HepG2 (cell line): ENCODE results near the gene GRHPR. TPM values are rescaled to one million over a fixed set of nuclear protein-coding genes. Genes with fewer than 3 reads are reported as not detected.
A peak's percentile ranks its signal among the peaks of the same experiment; 100 is the strongest.

Source experiments
- ADNP ChIP-seq: sonication (generic); formaldehyde crosslinking; IDR thresholded peaks from 2 replicates; pipeline ENCODE4 v1.4.0; 2020; ENCODE audit warnings: missing genetic modification reagents
- CBFB ChIP-seq: sonication (generic); formaldehyde crosslinking; IDR thresholded peaks from 2 replicates; pipeline ENCODE4 v1.4.0; 2020; ENCODE audit warnings: missing genetic modification reagents
- DNMT1 ChIP-seq: sonication (generic); formaldehyde crosslinking; IDR thresholded peaks from 2 replicates; pipeline ENCODE4 v1.5.1; 2020; ENCODE audit warnings: mild to moderate bottlenecking, missing genetic modification reagents
- ETV6 ChIP-seq: sonication (generic); formaldehyde crosslinking; conservative IDR thresholded peaks from 2 replicates; pipeline ENCODE4 v1.4.0; 2020; ENCODE audit warnings: missing genetic modification reagents
- GABPA ChIP-seq, 2 experiments: IDR thresholded peaks; 2 replicates each; pipeline ENCODE4 v1.6.1; 2011 to 2016; ENCODE audit warnings: low read depth in 2 of 2, low read length in 1 of 2, missing biosample characterization in 1 of 2, missing genetic modification characterization in 1 of 2
- IKZF1 ChIP-seq: fragments of 450-650 bp; IDR thresholded peaks from 2 replicates; pipeline ENCODE4 v1.7.1; 2016
- KDM2A ChIP-seq: sonication (generic); formaldehyde crosslinking; IDR thresholded peaks from 2 replicates; pipeline ENCODE4 v1.4.0; 2020; ENCODE audit warnings: low read depth, missing genetic modification reagents, borderline replicate concordance
- KLF12 ChIP-seq: sonication (generic); formaldehyde crosslinking; IDR thresholded peaks from 2 replicates; pipeline ENCODE4 v1.4.0; 2020; ENCODE audit warnings: missing genetic modification reagents, borderline replicate concordance
- MATR3 ChIP-seq: sonication (generic); formaldehyde crosslinking; IDR thresholded peaks from 2 replicates; pipeline ENCODE4 v1.4.0; 2020; ENCODE audit warnings: missing genetic modification reagents
- PAX8 ChIP-seq: sonication (generic); formaldehyde crosslinking; IDR thresholded peaks from 2 replicates; pipeline ENCODE4 v1.8.0; 2022; ENCODE audit warnings: mild to moderate bottlenecking, missing genetic modification reagents, borderline replicate concordance
- RBM22 ChIP-seq: fragments of 200-400 bp; formaldehyde crosslinking; optimal IDR thresholded peaks from 2 replicates; pipeline ENCODE3; 2017; ENCODE audit warnings: mild to moderate bottlenecking, low read length, moderate library complexity
- TARDBP ChIP-seq: sonication (generic); formaldehyde crosslinking; IDR thresholded peaks from 2 replicates; pipeline ENCODE4 v1.8.0; 2022; ENCODE audit warnings: mild to moderate bottlenecking, missing genetic modification reagents
- ZNF224 ChIP-seq: sonication (generic); formaldehyde crosslinking; IDR thresholded peaks from 2 replicates; pipeline ENCODE4 v1.5.0; 2020; ENCODE audit warnings: mild to moderate bottlenecking, missing genetic modification reagents
- ZNF326 ChIP-seq: sonication (generic); formaldehyde crosslinking; IDR thresholded peaks from 2 replicates; pipeline ENCODE4 v1.4.0; 2020; ENCODE audit warnings: missing genetic modification reagents, borderline replicate concordance
- polyA plus RNA-seq, 8 experiments: library from polyadenylated mRNA; depleted of rRNA in 3 of 8; stranded (reverse) in 7 of 8; unstranded in 1 of 8; fragments of >200 nt; fragmentation: Illumina TruSeq in 4 of 8; extraction: Trizol in 4 of 8; gene quantifications; 2 replicates each; pipeline versions ENCODE4 v1.2.1 to v1.2.3, GENCODE V29; 2011 to 2016; ENCODE audit warnings: low read depth in 4 of 8, missing spikeins in 1 of 8, mixed read lengths in 1 of 8; ENCODE audit not compliant: insufficient read depth in 1 of 8
- total RNA-seq, 5 experiments: library from RNA; depleted of rRNA; stranded (reverse); fragments of >200 nt; fragmentation: Illumina TruSeq; extraction: Trizol; gene quantifications; 2 replicates each; pipeline ENCODE4 v1.2.3, GENCODE V29; 2016; ENCODE audit warnings: low read depth in 1 of 5
- TF ChIP-seq, protein P1 (sequence below): sonication (generic); formaldehyde crosslinking; IDR thresholded peaks from 2 replicates; pipeline ENCODE4 v1.4.0; 2020; ENCODE audit warnings: mild to moderate bottlenecking, missing genetic modification reagents
- TF ChIP-seq, protein P2 (sequence below): sonication (generic); formaldehyde crosslinking; IDR thresholded peaks from 2 replicates; pipeline ENCODE4 v1.8.1; 2023; ENCODE audit warnings: mild to moderate bottlenecking, missing genetic modification reagents
- TF ChIP-seq, protein P3 (sequence below): sonication (generic); formaldehyde crosslinking; IDR thresholded peaks from 2 replicates; pipeline ENCODE4 v1.4.0; 2020; ENCODE audit warnings: mild to moderate bottlenecking, missing genetic modification reagents
- TF ChIP-seq, protein P4 (sequence below): sonication (generic); formaldehyde crosslinking; IDR thresholded peaks from 2 replicates; pipeline ENCODE4 v1.4.0; 2020; ENCODE audit warnings: mild to moderate bottlenecking, low read depth, missing genetic modification reagents
- TF ChIP-seq, protein P5 (sequence below): sonication (generic); formaldehyde crosslinking; conservative IDR thresholded peaks from 2 replicates; pipeline ENCODE4 v1.4.0; 2020; ENCODE audit warnings: missing genetic modification reagents

Gene GRHPR
- total and polyA plus RNA-seq, 2 of the 13 experiments (the other 11 are each of a cell fraction or from before 2014, with no cell fraction given): 113 to 115 TPM

DNA sequence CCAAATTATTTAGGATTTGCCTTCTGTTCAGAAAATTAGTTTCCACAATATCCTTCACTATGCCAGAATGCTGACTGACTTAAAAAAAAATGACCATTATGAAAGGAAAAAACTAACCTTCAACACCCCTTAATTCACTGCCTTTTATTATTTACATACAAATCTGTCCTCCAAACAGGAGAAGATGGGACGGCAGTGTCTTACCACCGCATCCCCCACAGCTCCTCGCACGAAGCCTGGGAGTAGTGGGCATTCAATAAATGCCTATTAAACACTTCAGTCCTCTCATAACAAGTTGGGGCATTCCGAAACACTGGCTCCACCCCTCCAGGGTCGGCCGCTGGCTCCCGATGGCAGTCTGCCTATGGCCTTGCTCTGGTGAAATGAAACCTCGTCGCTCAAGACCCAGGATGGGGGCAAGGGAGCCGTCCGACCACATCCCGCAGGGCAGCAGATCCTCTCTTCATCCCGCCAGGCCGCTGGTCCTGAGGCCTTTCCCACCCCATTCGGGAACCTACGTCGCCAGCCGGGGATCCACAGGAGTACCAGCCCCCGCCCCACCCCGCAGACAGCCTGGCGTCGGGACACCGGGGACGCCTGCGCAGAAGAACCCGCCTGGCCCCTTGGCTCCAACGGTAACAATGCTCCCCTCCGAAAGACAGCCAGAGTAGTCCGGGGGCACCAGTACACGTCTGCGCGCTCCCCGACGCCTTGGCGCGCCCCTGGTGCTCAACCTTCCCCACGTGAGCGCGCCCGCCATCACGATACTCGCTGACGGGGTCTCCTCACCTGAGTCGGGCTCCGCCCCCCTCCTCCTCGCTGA lies 42.1 kb downstream of the GRHPR start (continued):
- TF ChIP-seq, protein P1, sequence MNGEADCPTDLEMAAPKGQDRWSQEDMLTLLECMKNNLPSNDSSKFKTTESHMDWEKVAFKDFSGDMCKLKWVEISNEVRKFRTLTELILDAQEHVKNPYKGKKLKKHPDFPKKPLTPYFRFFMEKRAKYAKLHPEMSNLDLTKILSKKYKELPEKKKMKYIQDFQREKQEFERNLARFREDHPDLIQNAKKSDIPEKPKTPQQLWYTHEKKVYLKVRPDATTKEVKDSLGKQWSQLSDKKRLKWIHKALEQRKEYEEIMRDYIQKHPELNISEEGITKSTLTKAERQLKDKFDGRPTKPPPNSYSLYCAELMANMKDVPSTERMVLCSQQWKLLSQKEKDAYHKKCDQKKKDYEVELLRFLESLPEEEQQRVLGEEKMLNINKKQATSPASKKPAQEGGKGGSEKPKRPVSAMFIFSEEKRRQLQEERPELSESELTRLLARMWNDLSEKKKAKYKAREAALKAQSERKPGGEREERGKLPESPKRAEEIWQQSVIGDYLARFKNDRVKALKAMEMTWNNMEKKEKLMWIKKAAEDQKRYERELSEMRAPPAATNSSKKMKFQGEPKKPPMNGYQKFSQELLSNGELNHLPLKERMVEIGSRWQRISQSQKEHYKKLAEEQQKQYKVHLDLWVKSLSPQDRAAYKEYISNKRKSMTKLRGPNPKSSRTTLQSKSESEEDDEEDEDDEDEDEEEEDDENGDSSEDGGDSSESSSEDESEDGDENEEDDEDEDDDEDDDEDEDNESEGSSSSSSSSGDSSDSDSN: 0 out of 2 replicates have a peak, but pooled peaks have one; percentile 49
- TF ChIP-seq TARDBP (CRISPR knock-in tag) (no peak), DNMT1 (CRISPR knock-in tag) (no peak), ETV6 (CRISPR knock-in tag) (no peak; the same call in 1 of the 2 replicates), ZNF326 (CRISPR knock-in tag) (no peak), IKZF1 (no peak), MATR3 (CRISPR knock-in tag) (no peak), KDM2A (CRISPR knock-in tag) (peak; percentile 63), ZNF224 (CRISPR knock-in tag) (peak; percentile 85; the same call in 1 of the 2 replicates), GABPA (IDR thresholded peaks at IDR 0.05; ENCODE audit: low read depth, low read length) (no peak), GABPA (CRISPR knock-in tag; IDR thresholded peaks at IDR 0.05; ENCODE audit: low read depth) (no peak), RBM22 (no peak), CBFB (peak; percentile 45; the same call in 1 of the 2 replicates), KLF12 (CRISPR knock-in tag) (no peak), PAX8 (no peak), ADNP (CRISPR knock-in tag) (no peak)
- TF ChIP-seq, protein P2, sequence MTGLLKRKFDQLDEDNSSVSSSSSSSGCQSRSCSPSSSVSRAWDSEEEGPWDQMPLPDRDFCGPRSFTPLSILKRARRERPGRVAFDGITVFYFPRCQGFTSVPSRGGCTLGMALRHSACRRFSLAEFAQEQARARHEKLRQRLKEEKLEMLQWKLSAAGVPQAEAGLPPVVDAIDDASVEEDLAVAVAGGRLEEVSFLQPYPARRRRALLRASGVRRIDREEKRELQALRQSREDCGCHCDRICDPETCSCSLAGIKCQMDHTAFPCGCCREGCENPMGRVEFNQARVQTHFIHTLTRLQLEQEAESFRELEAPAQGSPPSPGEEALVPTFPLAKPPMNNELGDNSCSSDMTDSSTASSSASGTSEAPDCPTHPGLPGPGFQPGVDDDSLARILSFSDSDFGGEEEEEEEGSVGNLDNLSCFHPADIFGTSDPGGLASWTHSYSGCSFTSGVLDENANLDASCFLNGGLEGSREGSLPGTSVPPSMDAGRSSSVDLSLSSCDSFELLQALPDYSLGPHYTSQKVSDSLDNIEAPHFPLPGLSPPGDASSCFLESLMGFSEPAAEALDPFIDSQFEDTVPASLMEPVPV (CRISPR knock-in tag): no peak
- TF ChIP-seq, protein P3, sequence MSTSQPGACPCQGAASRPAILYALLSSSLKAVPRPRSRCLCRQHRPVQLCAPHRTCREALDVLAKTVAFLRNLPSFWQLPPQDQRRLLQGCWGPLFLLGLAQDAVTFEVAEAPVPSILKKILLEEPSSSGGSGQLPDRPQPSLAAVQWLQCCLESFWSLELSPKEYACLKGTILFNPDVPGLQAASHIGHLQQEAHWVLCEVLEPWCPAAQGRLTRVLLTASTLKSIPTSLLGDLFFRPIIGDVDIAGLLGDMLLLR (CRISPR knock-in tag): 0 out of 2 replicates have a peak, but pooled peaks have one; percentile 72
- TF ChIP-seq, protein P4, sequence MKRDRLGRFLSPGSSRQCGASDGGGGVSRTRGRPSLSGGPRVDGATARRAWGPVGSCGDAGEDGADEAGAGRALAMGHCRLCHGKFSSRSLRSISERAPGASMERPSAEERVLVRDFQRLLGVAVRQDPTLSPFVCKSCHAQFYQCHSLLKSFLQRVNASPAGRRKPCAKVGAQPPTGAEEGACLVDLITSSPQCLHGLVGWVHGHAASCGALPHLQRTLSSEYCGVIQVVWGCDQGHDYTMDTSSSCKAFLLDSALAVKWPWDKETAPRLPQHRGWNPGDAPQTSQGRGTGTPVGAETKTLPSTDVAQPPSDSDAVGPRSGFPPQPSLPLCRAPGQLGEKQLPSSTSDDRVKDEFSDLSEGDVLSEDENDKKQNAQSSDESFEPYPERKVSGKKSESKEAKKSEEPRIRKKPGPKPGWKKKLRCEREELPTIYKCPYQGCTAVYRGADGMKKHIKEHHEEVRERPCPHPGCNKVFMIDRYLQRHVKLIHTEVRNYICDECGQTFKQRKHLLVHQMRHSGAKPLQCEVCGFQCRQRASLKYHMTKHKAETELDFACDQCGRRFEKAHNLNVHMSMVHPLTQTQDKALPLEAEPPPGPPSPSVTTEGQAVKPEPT (CRISPR knock-in tag): 0 out of 2 replicates have a peak, but pooled peaks have one; percentile 23
- TF ChIP-seq, protein P5, sequence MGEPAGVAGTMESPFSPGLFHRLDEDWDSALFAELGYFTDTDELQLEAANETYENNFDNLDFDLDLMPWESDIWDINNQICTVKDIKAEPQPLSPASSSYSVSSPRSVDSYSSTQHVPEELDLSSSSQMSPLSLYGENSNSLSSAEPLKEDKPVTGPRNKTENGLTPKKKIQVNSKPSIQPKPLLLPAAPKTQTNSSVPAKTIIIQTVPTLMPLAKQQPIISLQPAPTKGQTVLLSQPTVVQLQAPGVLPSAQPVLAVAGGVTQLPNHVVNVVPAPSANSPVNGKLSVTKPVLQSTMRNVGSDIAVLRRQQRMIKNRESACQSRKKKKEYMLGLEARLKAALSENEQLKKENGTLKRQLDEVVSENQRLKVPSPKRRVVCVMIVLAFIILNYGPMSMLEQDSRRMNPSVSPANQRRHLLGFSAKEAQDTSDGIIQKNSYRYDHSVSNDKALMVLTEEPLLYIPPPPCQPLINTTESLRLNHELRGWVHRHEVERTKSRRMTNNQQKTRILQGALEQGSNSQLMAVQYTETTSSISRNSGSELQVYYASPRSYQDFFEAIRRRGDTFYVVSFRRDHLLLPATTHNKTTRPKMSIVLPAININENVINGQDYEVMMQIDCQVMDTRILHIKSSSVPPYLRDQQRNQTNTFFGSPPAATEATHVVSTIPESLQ: no peak
